A549 (cell line): ENCODE data around the gene FRMD4A. TPM values are rescaled to one million over a fixed set of nuclear protein-coding genes. Genes with fewer than 3 reads are reported as not detected.

Experiments
- ATAC-seq, 2 experiments: fragments of 200-7000 bp in 1 of 2; fragments of >200 bp in 1 of 2; cut with Nextera tagmentation in 1 of 2; cut with Tn5 transposase in 1 of 2; 3 replicates each; pipeline versions ENCODE4 v1.8.0 to v1.9.1; 2018 to 2020; ENCODE audit warnings: mild to moderate bottlenecking in 1 of 2, moderate library complexity in 1 of 2
- CTCF ChIA-PET: fragments of 300-600 bp; sonication (Branson Sonifier 250); formaldehyde crosslinking; extraction: SDS; loops from one replicate; lab custom pipeline; 2021; ENCODE audit warnings: antibody characterized with exemption, inconsistent platforms; lab: Yijun Ruan, JAX
- POLR2A ChIA-PET: fragments of 350-600 bp; formaldehyde crosslinking; extraction: SDS; loops from one replicate; lab custom pipeline; 2021; ENCODE audit warnings: antibody characterized with exemption, inconsistent platforms; lab: Yijun Ruan, JAX
- DNase-seq, 2 experiments: peaks; one replicate each; pipeline versions ENCODE4 v3.0.0 to v3.0.0-alpha.2; 2011 to 2016; ENCODE audit warnings: low read depth in 1 of 2, low spot score in 1 of 2
- FAIRE-seq: peaks from 2 replicates; lab custom pipeline; 2011; peaks lifted over from hg19 to GRCh38; lab: Jason Lieb, UNC
- H3K27ac ChIP-seq, 2 experiments: fragments of >200 bp; sonication (Bioruptor Twin); formaldehyde crosslinking; 3 replicates each; pipeline ENCODE4 v1.5.1; 2016 to 2017
- H3K4me1 ChIP-seq: fragments of >200 bp; sonication (Bioruptor Twin); formaldehyde crosslinking; 3 replicates; pipeline ENCODE4 v1.6.1; 2016
- H3K4me2 ChIP-seq: fragments of >200 bp; sonication (Bioruptor Twin); formaldehyde crosslinking; 3 replicates; pipeline ENCODE4 v1.6.1; 2016
- H3K4me3 ChIP-seq: fragments of >200 bp; sonication (Bioruptor Twin); formaldehyde crosslinking; 3 replicates; pipeline ENCODE4 v1.5.1; 2016
- H3K9me3 ChIP-seq: fragments of >200 bp; sonication (Bioruptor Twin); formaldehyde crosslinking; 3 replicates; pipeline ENCODE4 v1.6.1; 2016
- BCL3 ChIP-seq: fragments of >200 bp; sonication (Bioruptor Twin); formaldehyde crosslinking; IDR thresholded peaks from 3 replicates; pipeline ENCODE4 v1.6.1; 2016
- CBX2 ChIP-seq: fragments of 200-600 bp; sonication (generic); IDR thresholded peaks from 2 replicates; pipeline ENCODE4 v1.6.1; 2016; ENCODE audit warnings: low read depth, mild to moderate bottlenecking, borderline replicate concordance
- CEBPB ChIP-seq, 2 experiments: fragments of >200 bp in 1 of 2; sonication (Bioruptor Twin) in 1 of 2; formaldehyde crosslinking in 1 of 2; IDR thresholded peaks; 2 replicates each; pipeline ENCODE4 v1.6.1; 2012 to 2016
- E2F6 ChIP-seq: IDR thresholded peaks from 2 replicates; pipeline ENCODE4 v1.6.1; 2012; ENCODE audit warnings: low read depth, borderline replicate concordance
- EHF ChIP-seq: fragments of 250-450 bp; sonication (Bioruptor Pico); IDR thresholded peaks from 2 replicates; pipeline ENCODE4 v1.5.0; 2020; ENCODE audit warnings: mild to moderate bottlenecking
- ELK1 ChIP-seq: fragments of 150-350 bp; IDR thresholded peaks from 2 replicates; pipeline ENCODE4 v1.6.1; 2014; ENCODE audit warnings: low read depth, mild to moderate bottlenecking, low read length
- FOXS1 ChIP-seq: fragments of 250-450 bp; sonication (Bioruptor Pico); IDR thresholded peaks from 2 replicates; pipeline ENCODE4 v1.5.0; 2020; ENCODE audit warnings: mild to moderate bottlenecking, moderate library complexity
- HDAC2 ChIP-seq: fragments of 200-600 bp; sonication (generic); IDR thresholded peaks from 2 replicates; pipeline ENCODE4 v1.6.1; 2016
- HEYL ChIP-seq: fragments of 250-450 bp; sonication (Bioruptor Pico); IDR thresholded peaks from 2 replicates; pipeline ENCODE4 v1.8.0; 2021; ENCODE audit warnings: mild to moderate bottlenecking, moderate library complexity
- HOXA7 ChIP-seq: fragments of 250-450 bp; sonication (Bioruptor Pico); IDR thresholded peaks from 2 replicates; pipeline ENCODE4 v1.5.0; 2020; ENCODE audit warnings: mild to moderate bottlenecking, moderate library complexity
- HOXB13 ChIP-seq: fragments of 250-450 bp; sonication (Bioruptor Pico); IDR thresholded peaks from 2 replicates; pipeline ENCODE4 v1.5.0; 2020; ENCODE audit warnings: low read depth, mild to moderate bottlenecking, moderate library complexity
- HOXB5 ChIP-seq: fragments of 250-450 bp; sonication (Bioruptor Pico); IDR thresholded peaks from 2 replicates; pipeline ENCODE4 v1.5.0; 2020; ENCODE audit warnings: mild to moderate bottlenecking, moderate library complexity
- JUN ChIP-seq, 2 experiments: fragments of >200 bp; sonication (Bioruptor Twin); formaldehyde crosslinking; IDR thresholded peaks; 2 replicates in 1 of 2; 3 replicates in 1 of 2; pipeline ENCODE4 v1.6.1; 2016 to 2017
- MAFK ChIP-seq: fragments of 450-650 bp; IDR thresholded peaks from 2 replicates; pipeline ENCODE4 v1.6.1; 2014; ENCODE audit not compliant: partially characterized antibody
- NPAS2 ChIP-seq: fragments of 250-450 bp; sonication (Bioruptor Pico); IDR thresholded peaks from 2 replicates; pipeline ENCODE4 v1.8.0; 2022; ENCODE audit warnings: mild to moderate bottlenecking, moderate library complexity, borderline replicate concordance
- PHF8 ChIP-seq: fragments of 200-600 bp; sonication (generic); IDR thresholded peaks from 2 replicates; pipeline ENCODE4 v1.6.1; 2016; ENCODE audit warnings: low read depth, mild to moderate bottlenecking, antibody characterized with exemption, moderate library complexity, borderline replicate concordance
- RCOR1 ChIP-seq: fragments of 150-350 bp; IDR thresholded peaks from 2 replicates; pipeline ENCODE4 v1.6.1; 2014; ENCODE audit warnings: antibody characterized with exemption, low read length, low read depth
- RFX5 ChIP-seq: fragments of 450-650 bp; IDR thresholded peaks from 2 replicates; pipeline ENCODE4 v1.7.1; 2014; ENCODE audit warnings: antibody characterized with exemption, mild to moderate bottlenecking, moderate library complexity
- RNF2 ChIP-seq: fragments of 200-600 bp; sonication (generic); IDR thresholded peaks from 2 replicates; pipeline ENCODE4 v1.6.1; 2016; ENCODE audit warnings: low read depth, mild to moderate bottlenecking, antibody characterized with exemption, moderate library complexity, borderline replicate concordance
- SMC3 ChIP-seq: fragments of >200 bp; sonication (Bioruptor Twin); formaldehyde crosslinking; IDR thresholded peaks from 3 replicates; pipeline ENCODE4 v1.6.1; 2018; ENCODE audit warnings: inconsistent platforms
- TFCP2L1 ChIP-seq: fragments of 250-450 bp; sonication (Bioruptor Pico); IDR thresholded peaks from 2 replicates; pipeline ENCODE4 v1.5.0; 2021; ENCODE audit warnings: mild to moderate bottlenecking
- ZNF302 ChIP-seq: fragments of 250-450 bp; sonication (Bioruptor Pico); IDR thresholded peaks from 2 replicates; pipeline ENCODE4 v1.9.0; 2021; ENCODE audit warnings: inconsistent platforms, mild to moderate bottlenecking, moderate library complexity
- WGBS: methylation state at CpG from one replicate; pipeline ENCODE4 v1.1.6; 2017; ENCODE audit errors: missing lambda C conversion rate; 5-methylcytosine and 5-hydroxymethylcytosine counted together
- polyA plus RNA-seq, 4 experiments: library from polyadenylated mRNA; depleted of rRNA in 3 of 4; stranded (reverse); fragments of >200 nt; fragmentation: RNase III in 1 of 4; extraction: RNeasy Plus Mini Kit Qiagen cat#74134 plus additional on column Dnase treatment in 1 of 4; gene quantifications; 2 replicates in 3 of 4; 3 replicates in 1 of 4; pipeline ENCODE4 v1.2.3, GENCODE V29; 2011 to 2017
- TF ChIP-seq, protein P1 (sequence below): fragments of 450-650 bp; IDR thresholded peaks from 2 replicates; pipeline ENCODE4 v1.6.1; 2014; ENCODE audit warnings: antibody characterized with exemption
- TF ChIP-seq, protein P2 (sequence below): fragments of >200 bp; sonication (Bioruptor Twin); formaldehyde crosslinking; IDR thresholded peaks from 3 replicates; pipeline ENCODE4 v1.5.1; 2016
- TF ChIP-seq, protein P3 (sequence below): fragments of >200 bp; sonication (Bioruptor Twin); formaldehyde crosslinking; IDR thresholded peaks from 2 replicates; pipeline ENCODE4 v1.6.1; 2016

FRMD4A gene
- polyA plus RNA-seq, 2 of the 4 experiments (the other 2 are of a cell fraction) = 2.5 to 4.7 TPM

GRCh38 chr10:13960603-13961002, 370.1 kb downstream of the FRMD4A start:
- H3K4me1 ChIP-seq = no peaks in the 10 kb centered on the region
- no peak overlapping the region for H3K27ac ChIP-seq
- CTCF ChIA-PET = interaction anchor here (0.6 kb wide), 1 partner anchor 236 kb away, joined by 3 read pairs; no protein-coding TSS in a partner anchor
- no peak for FAIRE-seq
- 10% methylated on average over 3 of the region's 3 CpGs for WGBS
- TF ChIP-seq MAFK (no peak), HOXB13 (CRISPR knock-in tag) (no peak), HDAC2 (no peak), TFCP2L1 (no peak), E2F6 (no peak), JUN (IDR thresholded peaks at IDR 0.05) (no peak), EHF (CRISPR knock-in tag) (no peak), BCL3 (no peak), NPAS2 (CRISPR knock-in tag) (no peak), SMC3 (no peak), HOXA7 (no peak)
- TF ChIP-seq, protein P1, sequence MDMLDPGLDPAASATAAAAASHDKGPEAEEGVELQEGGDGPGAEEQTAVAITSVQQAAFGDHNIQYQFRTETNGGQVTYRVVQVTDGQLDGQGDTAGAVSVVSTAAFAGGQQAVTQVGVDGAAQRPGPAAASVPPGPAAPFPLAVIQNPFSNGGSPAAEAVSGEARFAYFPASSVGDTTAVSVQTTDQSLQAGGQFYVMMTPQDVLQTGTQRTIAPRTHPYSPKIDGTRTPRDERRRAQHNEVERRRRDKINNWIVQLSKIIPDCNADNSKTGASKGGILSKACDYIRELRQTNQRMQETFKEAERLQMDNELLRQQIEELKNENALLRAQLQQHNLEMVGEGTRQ = no peak; the same call in 1 of the 2 replicates
- no peak for ATAC-seq
- no peak for DNase-seq
- no peak overlapping the region for H3K4me2 ChIP-seq
- no peaks in the 10 kb centered on the region for H3K9me3 ChIP-seq
- POLR2A ChIA-PET = no interaction called here
- H3K4me3 ChIP-seq = no peak overlapping the region

GRCh38 chr10:13959443-13960359, 371.0 kb downstream of the FRMD4A start:
- CTCF ChIA-PET = no interaction called here
- H3K4me2 ChIP-seq = no peak overlapping the region
- FAIRE-seq = no peak

DNA sequence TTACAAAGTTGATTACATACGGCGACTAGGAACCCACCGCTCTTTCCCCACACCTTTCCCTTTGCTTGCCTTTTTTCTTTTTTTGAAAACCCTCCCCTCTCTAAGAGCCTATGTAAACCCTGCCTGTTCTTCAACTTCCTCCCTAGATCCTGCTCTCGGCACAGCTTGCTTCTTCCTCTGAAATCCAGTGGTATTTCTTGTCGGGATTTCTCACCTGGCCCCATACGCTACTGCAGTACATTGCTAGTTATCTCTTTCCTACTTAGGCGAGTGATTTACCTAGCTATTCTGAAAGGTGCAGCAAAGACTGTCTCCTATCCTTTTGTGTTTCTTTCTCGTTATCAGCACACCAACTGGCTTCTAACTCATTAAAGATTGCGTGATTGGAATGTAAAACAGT, 372.9 kb downstream of the FRMD4A start:
- no peak for FAIRE-seq
- ChIA-PET POLR2A (interaction anchor here (0.7 kb wide), 1 partner anchor 589 kb away, joined by 3 read pairs; no protein-coding TSS in a partner anchor), CTCF (no interaction called here)
- H3K4me1 ChIP-seq = no peaks in the 10 kb centered on the region
- 65% methylated on average over 9 of the region's 9 CpGs for WGBS
- ATAC-seq = no peak
- TF ChIP-seq SMC3 (no peak), PHF8 (no peak), ZNF302 (no peak), HEYL (CRISPR knock-in tag) (no peak), RCOR1 (no peak), CEBPB (IDR thresholded peaks at IDR 0.05) (no peak), ELK1 (no peak), HOXB5 (CRISPR knock-in tag) (no peak)
- TF ChIP-seq, protein P2, sequence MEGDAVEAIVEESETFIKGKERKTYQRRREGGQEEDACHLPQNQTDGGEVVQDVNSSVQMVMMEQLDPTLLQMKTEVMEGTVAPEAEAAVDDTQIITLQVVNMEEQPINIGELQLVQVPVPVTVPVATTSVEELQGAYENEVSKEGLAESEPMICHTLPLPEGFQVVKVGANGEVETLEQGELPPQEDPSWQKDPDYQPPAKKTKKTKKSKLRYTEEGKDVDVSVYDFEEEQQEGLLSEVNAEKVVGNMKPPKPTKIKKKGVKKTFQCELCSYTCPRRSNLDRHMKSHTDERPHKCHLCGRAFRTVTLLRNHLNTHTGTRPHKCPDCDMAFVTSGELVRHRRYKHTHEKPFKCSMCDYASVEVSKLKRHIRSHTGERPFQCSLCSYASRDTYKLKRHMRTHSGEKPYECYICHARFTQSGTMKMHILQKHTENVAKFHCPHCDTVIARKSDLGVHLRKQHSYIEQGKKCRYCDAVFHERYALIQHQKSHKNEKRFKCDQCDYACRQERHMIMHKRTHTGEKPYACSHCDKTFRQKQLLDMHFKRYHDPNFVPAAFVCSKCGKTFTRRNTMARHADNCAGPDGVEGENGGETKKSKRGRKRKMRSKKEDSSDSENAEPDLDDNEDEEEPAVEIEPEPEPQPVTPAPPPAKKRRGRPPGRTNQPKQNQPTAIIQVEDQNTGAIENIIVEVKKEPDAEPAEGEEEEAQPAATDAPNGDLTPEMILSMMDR = no peak
- no peak overlapping the region for H3K4me2 ChIP-seq
- H3K27ac ChIP-seq = no peak overlapping the region
- no peak for DNase-seq
- no peaks in the 10 kb centered on the region for H3K9me3 ChIP-seq
- H3K4me3 ChIP-seq = no peak overlapping the region

More at GRCh38 chr10:13959443-13960359, 371.0 kb downstream of the FRMD4A start:
- no peak for DNase-seq
- WGBS = 32% methylated on average over 18 of the region's 18 CpGs
- POLR2A ChIA-PET = no interaction called here
- Histone ChIP-seq H3K9me3 (no peaks in the 10 kb centered on the region), H3K27ac (no peak overlapping the region), H3K4me1 (no peaks in the 10 kb centered on the region), H3K4me3 (no peak overlapping the region)
- ATAC-seq = no peak
- no peak for TF ChIP-seq MAFK
- no peak for TF ChIP-seq RNF2
- TF ChIP-seq CBX2 = no peak
- no peak for TF ChIP-seq RFX5
- TF ChIP-seq, protein P3, sequence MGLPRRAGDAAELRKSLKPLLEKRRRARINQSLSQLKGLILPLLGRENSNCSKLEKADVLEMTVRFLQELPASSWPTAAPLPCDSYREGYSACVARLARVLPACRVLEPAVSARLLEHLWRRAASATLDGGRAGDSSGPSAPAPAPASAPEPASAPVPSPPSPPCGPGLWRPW = no peak
- no peak for TF ChIP-seq TFCP2L1
- no peak for TF ChIP-seq FOXS1
- TF ChIP-seq NPAS2 (CRISPR knock-in tag) = no peak
- TF ChIP-seq HEYL (CRISPR knock-in tag) = no peak
